ENCODE measurements around the gene LGALS9. TPM values are rescaled to one million over a fixed set of nuclear protein-coding genes. Genes with fewer than 3 reads are reported as not detected.
A peak's percentile ranks its signal among the peaks of the same experiment; 100 is the strongest.

The LGALS9 gene
- total and polyA plus RNA-seq, 9 of the 15 experiments (the other 6 are each of a cell fraction or from before 2014, with no cell fraction given), result 0.45 to 6.9 (median 2.8) TPM

DNA sequence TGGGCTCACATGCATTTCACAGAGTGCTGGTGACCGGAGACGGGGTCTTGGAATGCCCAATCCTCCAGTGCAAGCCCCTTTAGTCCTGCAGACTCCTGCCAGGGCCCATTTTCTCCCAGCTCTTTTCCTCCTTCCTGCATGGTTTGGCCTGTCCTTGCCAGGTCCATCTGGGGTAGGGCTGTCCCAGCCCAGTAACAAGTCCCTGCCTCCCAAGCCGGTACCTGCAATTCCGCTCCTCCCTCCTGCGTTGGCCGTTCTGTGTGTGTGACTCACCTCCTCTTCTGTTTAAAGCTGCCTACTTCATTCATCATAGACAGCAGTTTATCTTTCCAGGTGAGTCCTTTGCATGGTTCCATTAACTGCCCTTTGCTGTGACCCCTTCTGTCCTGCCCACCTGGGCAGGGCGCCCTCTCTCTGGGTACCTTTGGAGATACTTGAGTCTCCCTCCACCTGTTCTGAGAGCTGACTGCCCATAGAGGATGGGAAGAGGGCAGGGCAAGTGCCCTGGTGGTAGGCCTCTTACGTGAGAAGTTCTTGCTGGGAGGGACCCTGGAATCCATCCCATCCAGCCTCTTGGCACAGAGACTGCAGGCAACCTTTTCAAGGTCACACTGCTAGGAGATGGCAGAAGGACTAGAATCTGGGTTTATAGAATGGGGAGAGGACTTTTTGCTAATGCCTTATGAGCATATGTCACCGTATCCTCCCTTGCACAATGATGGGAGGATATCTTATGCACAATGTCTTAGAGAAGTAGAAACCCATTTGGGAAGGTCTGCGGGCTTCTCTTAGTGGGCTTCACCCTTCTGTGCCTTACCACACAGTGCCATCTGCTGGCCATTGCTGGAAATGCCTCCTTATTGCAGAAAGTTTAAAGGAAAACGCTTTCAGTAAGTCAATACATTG, 29.7 kb upstream of the LGALS9 start (continued):
- TF ChIP-seq L3MBTL2 (IDR thresholded peaks at IDR 0.05) (peak; percentile 12; the same call in 1 of the 2 replicates), ZNF644 (tag; IDR thresholded peaks at IDR 0.05; ENCODE audit: low read depth) (no peak), TCFL5 (CRISPR knock-in tag; conservative IDR thresholded peaks at IDR 0.05) (no peak), TOE1 (IDR thresholded peaks at IDR 0.05; ENCODE audit: borderline replicate concordance) (0 out of 2 replicates have a peak, but pooled peaks have one; percentile 30), TOE1 (CRISPR knock-in tag; IDR thresholded peaks at IDR 0.05; ENCODE audit: borderline replicate concordance, low read depth) (no peak), RB1 (IDR thresholded peaks at IDR 0.05; ENCODE audit: low read depth) (no peak), SMARCC2 (IDR thresholded peaks at IDR 0.05; ENCODE audit: low read depth) (peak; percentile 58; the same call in 1 of the 2 replicates), ARID2 (IDR thresholded peaks at IDR 0.05) (0 out of 2 replicates have a peak, but pooled peaks have one; percentile 71), CC2D1A (IDR thresholded peaks at IDR 0.05) (0 out of 2 replicates have a peak, but pooled peaks have one; percentile 49), RHOXF2B (CRISPR knock-in tag; conservative IDR thresholded peaks at IDR 0.05) (no peak), SMARCB1 (IDR thresholded peaks at IDR 0.05; ENCODE audit: insufficient read length, low read depth) (peak; percentile 73), EP300 (IDR thresholded peaks at IDR 0.05; ENCODE audit: low read length) (peak; percentile 34; the same call in 1 of the 2 replicates), KLF1 (tag; IDR thresholded peaks at IDR 0.05) (no peak), CEBPB (tag; IDR thresholded peaks at IDR 0.05) (peak; percentile 75), TAF7 (tag; IDR thresholded peaks at IDR 0.05) (no peak), RNF219 (CRISPR knock-in tag; IDR thresholded peaks at IDR 0.05) (no peak), ZFP36 (IDR thresholded peaks at IDR 0.05; ENCODE audit: low read depth, low read length, partially characterized antibody) (peak; percentile 38), U2AF2 (optimal IDR thresholded peaks at IDR 0.05; ENCODE audit: low read depth, low read length) (no peak)
- TF ChIP-seq, protein P1, sequence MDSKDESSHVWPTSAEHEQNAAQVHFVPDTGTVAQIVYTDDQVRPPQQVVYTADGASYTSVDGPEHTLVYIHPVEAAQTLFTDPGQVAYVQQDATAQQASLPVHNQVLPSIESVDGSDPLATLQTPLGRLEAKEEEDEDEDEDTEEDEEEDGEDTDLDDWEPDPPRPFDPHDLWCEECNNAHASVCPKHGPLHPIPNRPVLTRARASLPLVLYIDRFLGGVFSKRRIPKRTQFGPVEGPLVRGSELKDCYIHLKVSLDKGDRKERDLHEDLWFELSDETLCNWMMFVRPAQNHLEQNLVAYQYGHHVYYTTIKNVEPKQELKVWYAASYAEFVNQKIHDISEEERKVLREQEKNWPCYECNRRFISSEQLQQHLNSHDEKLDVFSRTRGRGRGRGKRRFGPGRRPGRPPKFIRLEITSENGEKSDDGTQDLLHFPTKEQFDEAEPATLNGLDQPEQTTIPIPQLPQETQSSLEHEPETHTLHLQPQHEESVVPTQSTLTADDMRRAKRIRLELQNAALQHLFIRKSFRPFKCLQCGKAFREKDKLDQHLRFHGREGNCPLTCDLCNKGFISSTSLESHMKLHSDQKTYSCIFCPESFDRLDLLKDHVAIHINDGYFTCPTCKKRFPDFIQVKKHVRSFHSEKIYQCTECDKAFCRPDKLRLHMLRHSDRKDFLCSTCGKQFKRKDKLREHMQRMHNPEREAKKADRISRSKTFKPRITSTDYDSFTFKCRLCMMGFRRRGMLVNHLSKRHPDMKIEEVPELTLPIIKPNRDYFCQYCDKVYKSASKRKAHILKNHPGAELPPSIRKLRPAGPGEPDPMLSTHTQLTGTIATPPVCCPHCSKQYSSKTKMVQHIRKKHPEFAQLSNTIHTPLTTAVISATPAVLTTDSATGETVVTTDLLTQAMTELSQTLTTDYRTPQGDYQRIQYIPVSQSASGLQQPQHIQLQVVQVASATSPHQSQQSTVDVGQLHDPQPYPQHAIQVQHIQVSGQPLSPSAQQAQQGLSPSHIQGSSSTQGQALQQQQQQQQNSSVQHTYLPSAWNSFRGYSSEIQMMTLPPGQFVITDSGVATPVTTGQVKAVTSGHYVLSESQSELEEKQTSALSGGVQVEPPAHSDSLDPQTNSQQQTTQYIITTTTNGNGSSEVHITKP (IDR thresholded peaks at IDR 0.05; ENCODE audit: partially characterized antibody), result no peak
- TF ChIP-seq, protein P2, sequence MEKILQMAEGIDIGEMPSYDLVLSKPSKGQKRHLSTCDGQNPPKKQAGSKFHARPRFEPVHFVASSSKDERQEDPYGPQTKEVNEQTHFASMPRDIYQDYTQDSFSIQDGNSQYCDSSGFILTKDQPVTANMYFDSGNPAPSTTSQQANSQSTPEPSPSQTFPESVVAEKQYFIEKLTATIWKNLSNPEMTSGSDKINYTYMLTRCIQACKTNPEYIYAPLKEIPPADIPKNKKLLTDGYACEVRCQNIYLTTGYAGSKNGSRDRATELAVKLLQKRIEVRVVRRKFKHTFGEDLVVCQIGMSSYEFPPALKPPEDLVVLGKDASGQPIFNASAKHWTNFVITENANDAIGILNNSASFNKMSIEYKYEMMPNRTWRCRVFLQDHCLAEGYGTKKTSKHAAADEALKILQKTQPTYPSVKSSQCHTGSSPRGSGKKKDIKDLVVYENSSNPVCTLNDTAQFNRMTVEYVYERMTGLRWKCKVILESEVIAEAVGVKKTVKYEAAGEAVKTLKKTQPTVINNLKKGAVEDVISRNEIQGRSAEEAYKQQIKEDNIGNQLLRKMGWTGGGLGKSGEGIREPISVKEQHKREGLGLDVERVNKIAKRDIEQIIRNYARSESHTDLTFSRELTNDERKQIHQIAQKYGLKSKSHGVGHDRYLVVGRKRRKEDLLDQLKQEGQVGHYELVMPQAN (IDR thresholded peaks at IDR 0.05; ENCODE audit: borderline replicate concordance), result no peak
